Epidermal melanocyte (primary cell): ENCODE results near the gene AWAT2.
A peak's percentile ranks its signal among the peaks of the same experiment; 100 is the strongest.

Experiments used
- DNase-seq: peaks from one replicate; pipeline ENCODE4 v3.0.0; 2011; ENCODE audit warnings: low spot score; ENCODE audit not compliant: insufficient read length

The AWAT2 gene

DNA sequence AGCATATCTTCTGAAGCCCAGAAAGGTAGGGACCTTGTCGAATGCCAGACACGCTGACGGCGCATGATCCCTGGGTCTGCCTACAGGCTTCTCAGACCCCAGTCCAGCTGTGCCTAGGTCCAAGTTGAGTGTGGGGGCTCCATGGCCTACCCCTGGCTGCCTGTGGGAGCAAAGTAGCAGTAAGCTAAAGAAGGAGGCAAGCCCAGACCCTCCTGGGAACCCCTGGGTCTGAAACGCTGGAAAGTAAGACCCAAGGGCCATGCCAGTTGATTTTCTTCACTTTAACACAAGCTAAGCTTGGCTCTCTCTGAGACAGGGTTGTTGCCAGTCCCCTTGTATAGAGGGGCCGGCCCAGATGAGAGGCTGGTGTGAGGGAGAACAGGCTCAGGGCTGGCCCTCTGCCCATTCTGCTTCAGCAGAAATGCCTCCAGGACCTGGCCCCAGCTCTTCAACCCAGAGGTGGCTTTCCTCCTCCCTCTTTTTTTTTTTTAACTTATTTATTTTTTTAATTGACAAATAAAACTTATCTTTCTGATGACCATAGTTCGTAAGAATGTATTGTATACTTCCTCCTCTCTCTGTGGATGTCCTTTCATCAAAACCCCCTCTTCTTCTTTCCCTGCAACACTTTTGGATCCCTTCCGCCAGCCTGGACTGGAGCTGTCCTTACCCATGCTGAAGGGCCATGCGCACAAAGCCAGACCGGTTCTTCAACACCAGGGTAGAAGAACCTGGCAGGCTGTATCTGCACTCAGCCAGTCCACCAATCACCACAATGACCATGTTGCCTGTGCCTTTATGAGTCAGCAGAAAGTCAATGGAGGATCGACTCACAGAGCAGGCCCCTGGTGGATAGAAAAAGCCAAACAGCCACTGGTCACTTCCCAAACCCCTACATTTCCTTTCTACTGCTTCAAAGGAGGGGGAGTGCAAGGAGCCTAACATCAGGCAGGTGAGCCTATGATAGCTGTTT is 7.1 kb downstream of the AWAT2 start:
- no peak for DNase-seq

DNA sequence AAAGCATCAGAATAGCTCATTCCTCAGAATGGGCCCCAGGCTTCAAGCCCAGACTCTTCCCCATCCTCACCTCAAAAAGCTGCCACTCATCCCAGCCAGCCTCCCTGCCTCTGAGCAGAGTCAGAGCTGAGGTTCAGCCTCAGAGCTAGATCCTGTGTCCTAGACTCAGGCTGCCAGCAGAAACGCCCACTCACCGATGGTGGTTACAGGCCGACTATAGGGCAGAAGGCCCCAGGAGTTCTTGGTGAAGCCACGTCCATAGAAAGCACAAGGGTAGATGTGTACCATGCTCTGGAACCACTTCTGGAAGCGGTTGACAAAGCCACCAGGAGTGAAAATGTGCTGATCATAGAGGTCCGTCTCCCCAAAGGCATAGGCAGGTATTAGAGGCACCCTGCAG is 7.7 kb downstream of the AWAT2 start:
- no peak for DNase-seq

DNA sequence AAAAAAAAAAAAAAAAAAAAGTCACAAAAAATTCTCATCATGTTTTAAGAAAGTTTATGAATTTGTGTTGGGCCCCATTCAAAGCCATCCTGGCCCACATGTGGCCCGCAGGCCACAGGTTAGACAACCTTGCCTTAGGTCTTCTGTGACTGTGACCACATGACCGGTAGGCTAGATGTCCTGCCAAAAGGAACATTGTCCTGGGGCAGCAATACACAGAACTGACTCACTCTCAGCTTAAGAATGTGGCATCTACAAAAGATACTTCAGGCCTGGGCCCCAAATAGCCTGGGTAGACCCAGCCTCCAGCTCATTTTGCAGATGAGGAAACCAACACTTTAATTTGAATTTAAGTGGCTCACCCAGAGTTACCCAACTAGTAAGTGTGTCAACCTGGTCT is 10.0 kb downstream of the AWAT2 start:
- DNase-seq, result no peak

DNA sequence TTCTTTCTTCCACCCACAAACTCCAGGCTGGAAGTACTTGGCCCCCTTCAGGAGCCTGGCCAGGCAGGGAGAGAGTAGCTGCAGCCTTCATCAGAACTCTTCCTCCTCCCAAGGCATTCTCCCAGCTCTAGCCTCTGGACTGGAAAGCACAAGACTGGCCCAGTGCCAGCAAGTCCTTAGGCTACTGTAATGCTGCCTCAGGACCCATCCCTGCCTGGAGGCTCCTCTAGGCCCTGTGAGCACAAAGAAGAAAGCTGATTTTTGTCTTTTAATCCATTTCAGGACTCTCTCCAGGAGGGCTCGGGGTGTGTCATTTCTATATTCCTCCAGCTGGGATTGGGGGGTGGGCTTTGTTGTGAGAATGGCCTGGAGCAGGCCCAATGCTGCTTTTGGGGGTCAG is 10.8 kb downstream of the AWAT2 start:
- DNase-seq, result no peak

DNA sequence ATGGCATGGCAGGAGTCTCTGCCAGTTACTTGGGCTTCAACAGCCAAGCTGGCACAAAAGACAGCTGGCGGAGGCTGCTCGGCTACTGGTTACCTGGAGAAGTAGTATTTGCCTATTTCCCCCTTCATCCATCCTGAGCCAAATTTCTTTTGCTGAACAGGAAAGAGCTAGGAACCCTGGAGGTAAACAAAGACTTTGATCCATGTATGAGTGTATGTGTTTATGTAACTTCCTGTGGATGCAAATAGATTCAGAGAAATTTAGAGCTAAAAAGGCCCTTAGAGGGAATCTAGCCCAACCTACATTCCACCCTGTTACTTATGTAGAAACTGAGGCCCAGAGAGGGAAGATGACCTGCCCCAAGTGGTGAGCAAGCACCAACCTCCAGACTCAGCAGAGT is 11.2 kb downstream of the AWAT2 start:
- DNase-seq, result no peak

DNA sequence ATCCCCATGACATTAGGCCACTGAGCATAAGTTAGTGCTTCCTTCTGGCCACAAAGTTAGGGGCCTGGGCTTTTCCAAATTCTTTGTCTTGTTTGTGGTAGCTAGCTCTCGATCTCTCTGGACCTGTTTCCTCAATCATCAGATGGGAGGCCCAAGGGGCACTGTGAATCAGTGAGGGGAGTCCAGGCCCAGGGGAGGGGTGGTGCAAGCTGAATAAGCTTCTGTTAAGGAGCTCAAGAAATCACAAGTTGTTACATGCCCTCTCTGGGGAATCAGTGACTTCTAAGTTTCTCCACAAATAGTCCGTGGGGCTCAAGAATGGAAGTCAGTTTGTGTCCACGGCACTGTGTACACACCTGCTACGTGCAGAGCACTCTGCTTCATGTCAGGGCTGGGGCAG is 15.1 kb downstream of the AWAT2 start:
- no peak for DNase-seq

DNA sequence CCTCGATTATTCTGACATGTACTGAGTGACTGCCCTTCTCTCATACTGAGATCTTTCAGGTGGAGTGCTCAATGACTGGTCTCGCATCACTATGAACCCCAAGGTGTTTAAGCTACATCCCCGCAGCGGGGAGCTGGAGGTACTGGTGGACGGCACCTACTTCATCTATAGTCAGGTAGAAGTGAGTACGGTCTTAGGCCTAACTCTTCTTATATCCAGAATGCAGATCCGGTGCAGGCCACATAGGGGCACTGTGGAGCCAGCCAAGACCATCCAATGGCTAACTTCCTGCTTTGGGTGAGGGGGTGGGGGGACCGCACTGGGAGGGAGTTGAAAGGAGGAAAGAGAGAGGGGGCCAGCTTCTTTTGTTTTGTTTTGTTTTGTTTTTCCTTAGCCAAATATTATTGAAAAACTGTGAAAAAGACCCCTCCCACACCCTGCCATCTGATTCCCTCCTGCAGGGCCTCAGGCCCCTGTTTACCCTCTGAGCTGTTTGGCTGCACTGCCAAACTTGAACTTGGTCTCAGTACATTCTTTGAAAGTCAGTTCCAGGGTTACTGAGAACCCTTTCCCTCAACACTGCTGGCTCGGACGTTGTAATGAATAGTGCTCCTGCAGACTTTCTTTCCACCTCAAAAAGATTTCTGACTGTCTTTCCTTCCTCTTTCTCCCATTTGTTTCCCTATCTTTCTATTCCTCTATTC is 16.2 kb downstream of the AWAT2 start:
- no peak for DNase-seq

DNA sequence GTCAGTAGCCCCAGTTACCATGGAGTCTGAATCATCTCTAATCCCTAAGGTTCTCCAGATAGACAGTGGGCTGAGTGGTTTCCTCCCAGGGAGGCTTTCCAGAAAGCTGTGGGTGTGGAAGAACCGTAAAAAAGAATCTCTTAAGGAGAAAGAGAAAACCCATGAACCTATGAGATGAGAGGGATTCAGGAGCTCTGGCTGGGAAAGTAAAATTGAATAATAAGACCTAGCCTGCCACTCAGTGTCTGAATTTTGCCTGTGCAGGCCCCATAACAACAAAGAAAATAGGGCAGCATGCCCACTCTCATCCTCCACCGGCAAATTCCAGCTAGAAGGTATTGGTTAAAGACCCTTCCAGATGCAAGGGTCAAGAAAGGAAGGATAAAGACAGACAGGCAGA is 16.9 kb downstream of the AWAT2 start:
- no peak for DNase-seq

DNA sequence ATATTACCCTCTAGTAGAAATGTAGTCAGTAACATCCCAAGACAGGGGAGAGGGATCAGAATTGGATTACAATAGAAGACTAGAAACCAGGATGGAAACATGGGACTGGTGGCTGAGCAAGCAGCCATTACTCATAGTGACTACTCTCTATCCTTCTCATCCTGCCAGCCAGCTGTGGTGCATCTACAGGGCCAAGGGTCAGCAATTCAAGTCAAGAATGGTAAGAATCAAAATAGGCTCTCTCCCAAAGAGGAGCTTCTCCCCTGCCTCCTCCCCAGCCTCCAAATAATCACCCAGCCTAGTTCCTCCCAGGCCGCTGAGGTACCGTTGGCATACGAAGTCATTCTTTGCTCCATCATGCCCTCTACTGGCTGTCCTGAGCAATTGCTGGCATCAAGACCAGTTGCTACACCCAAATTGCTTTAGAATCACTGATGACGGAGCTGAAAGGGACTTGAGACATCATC is 19.4 kb downstream of the AWAT2 start:
- DNase-seq, result peak; percentile 40

DNA sequence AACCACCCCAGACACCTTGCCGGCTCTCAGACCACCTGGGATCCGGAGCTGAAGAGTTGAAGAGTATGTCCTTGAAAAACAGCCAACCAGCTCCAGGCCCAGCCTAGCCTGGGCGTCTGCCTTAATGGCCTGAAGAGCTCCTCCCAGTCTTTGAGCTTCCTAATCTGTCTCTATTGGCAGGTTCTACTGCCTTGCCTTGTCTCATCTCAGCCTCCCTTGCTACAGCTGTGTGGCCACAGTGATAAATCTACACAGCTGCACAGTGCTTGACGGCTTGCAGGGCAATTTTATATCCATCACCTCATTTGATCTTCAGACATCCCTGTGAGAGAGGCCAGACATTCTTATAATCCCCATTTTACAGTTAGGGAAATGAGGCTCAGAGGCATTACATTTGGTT is 19.9 kb downstream of the AWAT2 start:
- DNase-seq, result no peak

DNA sequence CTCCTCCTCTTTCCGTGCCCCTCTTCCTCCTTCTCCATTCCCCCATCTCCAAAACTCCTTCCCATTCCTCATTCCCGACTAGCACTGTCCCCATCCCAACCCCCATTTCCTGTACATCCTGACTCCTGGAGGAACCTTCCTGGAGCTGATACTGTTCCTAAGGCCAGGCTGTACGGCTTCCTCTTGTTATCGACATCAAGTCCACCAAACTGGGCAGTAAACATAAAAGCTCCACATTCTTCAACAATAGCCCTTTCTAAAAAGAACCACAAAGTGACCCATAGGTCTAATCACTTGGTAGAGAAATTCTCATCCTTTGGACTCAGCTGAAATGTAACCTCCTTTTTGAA is 22.9 kb downstream of the AWAT2 start:
- DNase-seq, result no peak

DNA sequence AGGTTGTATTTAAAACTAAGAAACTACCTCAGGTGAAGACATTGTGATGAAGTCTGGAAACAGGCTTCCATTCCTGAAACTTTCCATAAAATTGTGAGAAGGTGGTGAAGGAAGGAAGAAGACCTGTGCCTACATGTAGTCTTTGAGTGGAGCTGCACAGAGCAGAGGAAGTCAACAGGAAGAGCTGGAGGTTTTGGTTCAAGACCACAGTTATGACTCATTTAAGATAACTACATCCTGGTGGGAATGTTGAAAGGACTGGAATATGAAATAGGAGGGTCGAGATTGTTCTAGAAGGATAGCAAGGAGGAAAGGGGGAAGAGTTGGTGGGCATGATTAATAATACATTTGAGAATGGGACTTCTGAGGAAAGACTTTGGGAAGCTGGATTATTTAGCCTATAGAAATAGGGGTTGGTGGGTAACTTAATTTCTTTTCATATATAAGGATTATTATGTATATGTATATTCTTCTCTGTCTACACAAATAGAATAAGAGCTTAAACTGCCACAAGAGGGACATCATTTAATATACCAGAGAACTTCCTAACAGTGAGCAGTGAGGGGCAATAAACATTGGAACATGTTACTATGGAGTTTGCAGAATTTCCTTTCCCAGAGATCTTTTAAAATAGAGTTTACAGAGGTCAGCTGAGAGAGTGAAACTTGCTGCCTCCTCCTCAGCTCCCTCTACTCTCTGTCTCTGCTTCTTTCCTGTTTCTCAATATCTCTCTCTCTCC is 23.5 kb downstream of the AWAT2 start:
- DNase-seq, result no peak

DNA sequence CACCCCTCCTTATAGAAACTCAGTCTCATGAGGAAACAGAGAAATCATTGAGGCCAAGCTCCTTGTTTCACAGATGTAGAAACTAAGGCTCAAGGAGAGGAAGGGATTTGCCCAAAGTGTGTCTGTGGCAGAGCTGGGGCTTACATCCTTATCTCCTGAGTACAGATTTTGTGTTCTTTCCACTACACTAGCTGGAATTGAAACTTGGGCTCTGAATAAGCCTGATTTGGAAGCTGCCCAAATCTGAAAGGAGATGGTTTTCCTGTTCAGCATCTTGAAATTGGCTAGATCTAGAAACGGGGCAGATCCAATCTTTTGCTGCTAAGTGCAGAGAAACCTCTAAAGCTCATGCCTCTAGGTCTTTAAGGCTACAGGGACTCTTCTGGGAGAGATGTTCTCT is 24.3 kb downstream of the AWAT2 start:
- no peak for DNase-seq

DNA sequence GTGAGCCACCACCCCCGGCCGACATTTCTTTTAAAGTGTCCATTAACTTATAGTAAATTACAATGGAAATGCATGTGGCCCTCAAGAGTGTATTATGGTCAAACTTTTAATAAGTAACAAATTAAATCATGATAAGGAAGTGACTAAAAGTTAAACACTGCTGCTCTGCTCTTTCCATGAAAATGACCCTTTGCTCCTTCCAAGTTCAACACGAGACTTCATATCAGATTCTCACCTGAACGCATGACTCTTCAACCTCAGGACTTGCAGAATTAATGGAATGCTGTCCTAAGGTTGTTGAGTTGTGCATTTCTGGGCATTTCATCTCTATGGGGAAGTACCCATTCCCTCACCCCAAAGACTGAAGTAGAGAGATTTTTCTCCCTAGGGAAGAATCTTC is 27.1 kb downstream of the AWAT2 start:
- DNase-seq, result no peak

DNA sequence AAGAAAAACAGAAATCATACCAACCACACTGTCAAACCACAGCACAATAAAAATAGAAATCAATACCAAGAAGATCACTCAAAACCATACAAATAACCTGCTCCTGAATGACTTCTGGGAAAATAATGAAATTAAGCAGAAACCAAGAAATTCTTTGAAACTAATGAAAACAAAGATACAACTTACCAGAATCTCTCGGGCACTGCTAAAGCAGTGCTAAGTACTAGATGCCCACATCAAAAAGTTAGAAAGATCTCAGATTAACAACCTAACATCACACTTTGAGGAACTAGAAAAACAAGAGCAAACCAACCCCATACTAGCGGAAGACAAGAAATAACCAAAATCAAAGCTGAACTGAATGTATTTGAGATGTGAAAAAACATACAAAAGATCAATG is 33.2 kb downstream of the AWAT2 start:
- no peak for DNase-seq

DNA sequence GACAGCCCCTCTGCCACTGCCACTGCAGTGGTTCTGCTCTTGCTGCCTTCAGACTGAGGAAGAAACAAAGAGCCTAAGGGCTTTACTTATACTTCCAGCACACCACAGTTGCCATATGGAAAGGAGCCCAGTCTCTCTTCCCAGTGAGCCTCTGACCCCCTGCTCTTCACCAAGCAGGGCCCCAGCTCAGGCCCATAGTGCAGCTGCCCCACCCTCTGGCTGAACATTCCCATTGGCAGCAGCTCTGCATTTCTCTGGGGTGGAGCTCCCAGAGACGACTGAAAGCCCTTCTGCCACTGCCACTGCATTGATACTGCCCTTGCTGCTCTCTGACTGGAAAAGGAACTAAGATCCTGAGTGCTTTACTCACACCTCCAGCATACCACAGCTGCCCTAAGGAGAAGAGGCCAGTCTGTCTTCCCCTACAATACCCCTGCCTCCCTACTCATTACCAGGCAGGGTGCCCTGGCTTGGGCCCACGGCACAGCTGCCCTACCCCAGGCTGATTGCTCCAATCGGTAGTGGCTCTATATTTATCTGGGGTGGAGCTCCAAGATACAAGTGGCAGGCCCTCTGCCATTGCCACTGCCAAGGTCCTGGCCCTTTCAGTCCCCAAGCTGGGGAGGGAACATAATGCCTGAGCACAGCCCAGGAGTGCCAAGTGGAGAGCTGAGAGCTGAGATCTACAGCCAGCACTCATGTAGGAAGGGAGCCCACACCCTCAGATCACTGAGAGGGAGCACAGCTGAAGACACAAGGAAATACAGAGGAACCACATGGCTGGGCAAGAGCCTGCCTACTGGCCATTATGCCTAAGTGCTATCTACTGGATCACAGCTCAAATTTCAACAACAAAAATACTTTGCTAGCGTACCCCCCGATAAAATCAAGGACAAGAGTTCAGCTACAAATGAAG is 36.0 kb downstream of the AWAT2 start:
- DNase-seq, result no peak

DNA sequence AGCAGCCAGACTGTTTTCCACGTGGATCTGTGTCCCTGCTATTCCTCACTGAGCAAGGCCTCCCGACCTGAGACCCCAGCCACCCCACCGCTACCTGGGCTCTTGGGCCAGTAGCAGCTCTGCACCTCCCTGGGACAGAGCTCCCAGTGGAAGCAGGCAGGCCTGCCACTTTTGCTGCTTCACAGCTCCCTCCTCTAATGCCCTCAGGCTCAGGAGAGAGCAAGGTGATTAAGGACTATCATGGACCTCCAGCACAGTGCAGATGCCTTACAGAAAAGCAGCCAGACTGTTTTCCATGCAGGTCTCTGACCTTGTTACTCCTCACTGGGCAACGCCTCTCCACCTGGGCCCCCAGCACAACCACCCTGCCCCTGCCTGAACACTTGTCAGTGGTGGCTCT is 37.0 kb downstream of the AWAT2 start:
- no peak for DNase-seq

DNA sequence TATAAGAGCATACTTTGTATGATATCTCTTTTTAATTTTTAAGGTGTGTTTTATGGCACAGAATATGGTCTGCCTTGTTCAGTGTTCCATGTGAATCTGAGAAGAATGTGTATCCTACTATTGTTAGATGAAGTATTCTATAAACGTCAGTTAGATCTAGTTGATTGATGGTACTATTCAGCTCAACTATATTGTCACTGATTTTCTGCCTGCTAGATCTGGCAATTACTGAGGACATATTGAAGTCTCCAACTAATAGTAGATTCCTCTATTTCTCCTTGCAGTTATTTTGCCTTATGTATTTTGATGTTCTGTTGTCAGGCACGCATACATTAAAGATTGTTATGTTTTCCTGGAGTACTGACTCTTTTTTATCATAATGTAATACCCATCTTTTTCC is 39.8 kb downstream of the AWAT2 start:
- no peak for DNase-seq

DNA sequence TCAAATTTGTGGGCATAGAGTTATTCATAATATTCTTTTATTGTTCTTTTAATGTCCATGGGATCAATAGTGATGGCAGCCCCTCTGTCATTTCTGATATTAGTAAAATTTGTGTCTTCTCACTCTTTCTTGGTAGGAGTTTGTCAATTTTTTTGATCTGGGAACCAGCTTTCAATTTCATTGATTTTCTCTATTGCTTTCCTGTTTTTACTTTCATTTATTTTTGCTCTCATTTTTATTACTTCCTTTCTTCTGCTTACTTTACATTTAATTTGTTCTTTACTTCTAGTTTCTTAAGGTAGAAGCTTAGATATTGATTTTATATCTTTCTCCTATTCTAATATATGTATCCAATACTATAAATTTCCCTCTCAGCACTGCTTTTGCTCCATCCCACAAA is 40.7 kb downstream of the AWAT2 start:
- no peak for DNase-seq

DNA sequence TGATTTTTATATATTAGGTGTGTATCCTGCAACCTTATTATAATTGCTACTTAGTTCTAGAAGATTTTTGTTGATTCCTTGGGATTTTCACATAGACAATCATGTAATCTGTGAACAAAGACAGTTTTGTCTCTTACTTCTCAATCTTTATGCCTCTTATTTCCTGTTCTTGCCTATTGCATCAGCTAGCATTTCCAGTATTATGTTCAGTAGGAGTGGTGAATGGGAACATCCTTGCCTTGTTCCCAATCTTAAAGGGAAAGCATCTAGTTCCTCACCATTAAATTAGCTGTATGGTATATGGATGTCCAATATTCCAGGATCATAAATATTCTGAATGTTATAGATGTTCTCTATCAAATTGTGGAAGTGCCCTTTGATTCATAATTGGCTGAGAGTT is 41.8 kb downstream of the AWAT2 start:
- no peak for DNase-seq

DNA sequence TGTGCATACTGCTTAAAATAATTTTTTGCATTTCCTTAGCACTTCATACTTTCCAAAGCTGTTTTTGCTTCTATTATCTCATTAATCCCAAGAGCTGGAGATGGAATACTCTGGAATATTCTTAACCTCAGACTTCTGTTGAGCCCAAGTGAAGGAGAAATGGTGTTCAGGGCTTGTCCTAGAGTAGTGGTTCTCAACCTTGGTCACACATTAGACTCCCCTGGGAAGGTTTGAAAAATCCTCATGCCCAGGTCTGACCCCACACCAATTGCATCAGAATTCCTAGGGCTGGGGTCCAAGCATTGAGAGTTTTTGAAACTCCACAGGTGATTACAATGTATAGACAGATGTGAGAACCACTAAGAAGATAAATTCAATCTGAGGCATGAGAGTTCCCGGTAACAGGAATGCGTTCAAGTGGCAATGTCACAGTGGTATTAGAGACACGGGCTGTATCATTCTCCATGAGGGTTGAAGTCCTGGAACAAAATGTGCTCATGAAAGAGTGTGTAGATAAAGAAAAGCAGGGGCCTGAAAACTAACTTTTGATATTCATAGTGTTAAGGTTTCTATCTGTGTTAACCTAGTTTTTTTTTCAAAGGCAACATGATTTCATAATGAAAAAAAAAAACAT is 47.9 kb downstream of the AWAT2 start:
- no peak for DNase-seq
